A549 (cell line): ENCODE results near the gene HSFX3.
"Not testable (repeated sequence)": the region's sequence is repeated elsewhere in the genome, so short reads cannot be mapped to it uniquely, and the experiment has no call there.

ENCODE experiments used
- EP300 ChIP-seq, 2 experiments: fragments of >200 bp; sonication (Bioruptor Twin); formaldehyde crosslinking; IDR thresholded peaks; 2 replicates in 1 of 2; 3 replicates in 1 of 2; pipeline ENCODE4 v1.6.1; 2016 to 2017
- FOSB ChIP-seq: fragments of 250-450 bp; sonication (Bioruptor Pico); IDR thresholded peaks from 2 replicates; pipeline ENCODE4 v1.5.0; 2020; ENCODE audit warnings: mild to moderate bottlenecking, moderate library complexity
- HOXB13 ChIP-seq: fragments of 250-450 bp; sonication (Bioruptor Pico); IDR thresholded peaks from 2 replicates; pipeline ENCODE4 v1.5.0; 2020; ENCODE audit warnings: low read depth, mild to moderate bottlenecking, moderate library complexity
- MAX ChIP-seq: IDR thresholded peaks from 2 replicates; pipeline ENCODE4 v1.6.1; 2012
- MAZ ChIP-seq: fragments of 150-350 bp; IDR thresholded peaks from 2 replicates; pipeline ENCODE4 v1.6.1; 2014; ENCODE audit warnings: antibody characterized with exemption, low read depth, low read length, borderline replicate concordance
- POLR2A ChIP-seq: IDR thresholded peaks from 2 replicates; pipeline ENCODE4 v1.6.1; 2012; ENCODE audit warnings: mild to moderate bottlenecking, low read length
- RAD21 ChIP-seq, 2 experiments: fragments of >200 bp in 1 of 2; sonication (Bioruptor Twin) in 1 of 2; formaldehyde crosslinking in 1 of 2; IDR thresholded peaks in 1 of 2; conservative IDR thresholded peaks in 1 of 2; 2 replicates in 1 of 2; 3 replicates in 1 of 2; pipeline ENCODE4 v1.6.1; 2012 to 2018; ENCODE audit warnings: inconsistent platforms in 1 of 2
- TF ChIP-seq, protein P1 (sequence below): fragments of >200 bp; sonication (Bioruptor Twin); formaldehyde crosslinking; IDR thresholded peaks from 2 replicates; pipeline ENCODE4 v1.6.1; 2016
- TF ChIP-seq, protein P2 (sequence below): fragments of >200 bp; sonication (Bioruptor Twin); formaldehyde crosslinking; IDR thresholded peaks from 3 replicates; pipeline ENCODE4 v1.5.1; 2016

DNA sequence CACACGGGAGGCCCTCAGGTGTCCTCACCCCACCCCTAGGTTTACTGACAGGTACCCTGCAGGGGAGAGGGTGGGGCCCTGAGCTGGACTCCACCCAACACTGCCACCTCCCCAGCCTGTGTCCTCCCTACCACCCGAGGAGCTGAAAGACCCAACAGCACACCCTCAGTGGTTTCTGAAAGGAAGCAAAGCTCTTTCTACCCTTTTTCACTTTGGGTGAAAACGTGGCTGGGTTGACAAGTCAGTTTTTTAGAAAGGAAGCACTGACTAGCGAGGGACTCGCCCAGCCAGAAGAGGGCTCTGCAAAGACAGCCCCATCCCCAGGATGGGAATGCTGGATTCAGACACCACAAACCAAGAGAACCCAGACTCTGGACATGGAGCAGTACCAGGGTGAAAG lies 46.8 kb downstream of the HSFX3 start:
- not testable (repeated sequence) for TF ChIP-seq RAD21 (conservative IDR thresholded peaks at IDR 0.05 in 1 of 2, IDR thresholded peaks at IDR 0.05 in 1 of 2); HOXB13 (CRISPR knock-in tag); MAZ; EP300 (IDR thresholded peaks at IDR 0.05); MAX; FOSB (CRISPR knock-in tag); POLR2A
- TF ChIP-seq, protein P1, sequence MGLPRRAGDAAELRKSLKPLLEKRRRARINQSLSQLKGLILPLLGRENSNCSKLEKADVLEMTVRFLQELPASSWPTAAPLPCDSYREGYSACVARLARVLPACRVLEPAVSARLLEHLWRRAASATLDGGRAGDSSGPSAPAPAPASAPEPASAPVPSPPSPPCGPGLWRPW: not testable (repeated sequence)
- TF ChIP-seq, protein P2, sequence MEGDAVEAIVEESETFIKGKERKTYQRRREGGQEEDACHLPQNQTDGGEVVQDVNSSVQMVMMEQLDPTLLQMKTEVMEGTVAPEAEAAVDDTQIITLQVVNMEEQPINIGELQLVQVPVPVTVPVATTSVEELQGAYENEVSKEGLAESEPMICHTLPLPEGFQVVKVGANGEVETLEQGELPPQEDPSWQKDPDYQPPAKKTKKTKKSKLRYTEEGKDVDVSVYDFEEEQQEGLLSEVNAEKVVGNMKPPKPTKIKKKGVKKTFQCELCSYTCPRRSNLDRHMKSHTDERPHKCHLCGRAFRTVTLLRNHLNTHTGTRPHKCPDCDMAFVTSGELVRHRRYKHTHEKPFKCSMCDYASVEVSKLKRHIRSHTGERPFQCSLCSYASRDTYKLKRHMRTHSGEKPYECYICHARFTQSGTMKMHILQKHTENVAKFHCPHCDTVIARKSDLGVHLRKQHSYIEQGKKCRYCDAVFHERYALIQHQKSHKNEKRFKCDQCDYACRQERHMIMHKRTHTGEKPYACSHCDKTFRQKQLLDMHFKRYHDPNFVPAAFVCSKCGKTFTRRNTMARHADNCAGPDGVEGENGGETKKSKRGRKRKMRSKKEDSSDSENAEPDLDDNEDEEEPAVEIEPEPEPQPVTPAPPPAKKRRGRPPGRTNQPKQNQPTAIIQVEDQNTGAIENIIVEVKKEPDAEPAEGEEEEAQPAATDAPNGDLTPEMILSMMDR: not testable (repeated sequence)
